ENCODE results near the gene GID8.
"Not testable (repeated sequence)": the region's sequence is repeated elsewhere in the genome, so short reads cannot be mapped to it uniquely, and the experiment has no call there.

The GID8 gene

DNA sequence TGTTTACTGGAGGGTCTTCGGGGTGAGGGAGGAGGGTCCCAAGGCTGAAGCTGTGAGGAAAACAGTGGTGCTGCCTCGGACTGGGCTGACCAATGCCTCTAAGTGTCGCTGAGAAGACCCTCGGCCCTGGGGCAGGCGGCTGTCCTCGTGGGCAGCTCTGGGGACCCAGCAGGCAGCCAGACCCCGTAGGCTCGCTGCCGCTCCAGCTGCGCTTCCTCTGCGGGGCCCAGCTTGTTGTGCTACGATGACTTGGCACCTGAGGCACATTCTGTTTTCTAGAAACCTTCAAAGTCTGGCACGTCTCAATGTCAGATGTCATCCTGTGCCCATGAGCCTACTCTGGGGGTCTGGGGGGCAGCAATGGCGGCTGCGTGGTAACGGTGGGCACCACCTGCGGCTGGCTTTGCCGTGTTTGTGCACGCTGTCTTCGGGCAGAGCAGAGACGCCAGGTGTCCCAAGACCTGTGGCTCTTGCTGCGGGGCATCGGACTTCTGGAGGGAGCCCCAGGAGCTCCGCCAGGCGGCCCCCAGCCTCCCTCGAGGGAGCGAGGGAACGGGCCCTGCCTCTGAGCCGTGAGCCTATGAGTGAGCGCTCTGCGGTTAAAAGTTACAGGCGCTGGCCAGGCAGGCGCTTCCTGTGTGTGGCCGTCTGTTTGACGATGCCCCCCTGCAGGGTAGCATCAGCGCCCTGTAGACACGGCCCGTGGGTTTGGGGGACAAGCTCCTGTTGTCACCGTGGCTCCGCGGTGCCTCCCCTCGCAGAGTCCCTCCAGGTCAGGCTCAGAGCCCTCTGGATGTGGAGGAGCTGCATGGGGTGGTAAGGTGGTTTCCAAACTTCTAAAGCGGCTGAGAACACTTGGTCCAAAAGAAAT lies 21.4 kb downstream of the GID8 start:
- no peak overlapping the region for H3K4me2 ChIP-seq (ENCODE audit: low read depth, low read length, poor library complexity, severe bottlenecking)
- no peak for TF ChIP-seq CTCF (IDR thresholded peaks at IDR 0.05; ENCODE audit: insufficient read depth, low read length, poor library complexity, severe bottlenecking)
- no peak for TF ChIP-seq EZH2phosphoT487 (conservative IDR thresholded peaks at IDR 0.05; ENCODE audit: low read length)
- no peak overlapping the region for H3K9ac ChIP-seq (ENCODE audit: low read length)
- peaks cover 5% of the 10 kb centered on the region for H3F3A ChIP-seq (ENCODE audit: insufficient read depth)
- no peaks in the 10 kb centered on the region for H3K27me3 ChIP-seq (ENCODE audit: low read length)
- no peaks in the 10 kb centered on the region for H3K36me3 ChIP-seq (ENCODE audit: low read length)
- no peaks in the 10 kb centered on the region for H3K9me3 ChIP-seq (ENCODE audit: insufficient read depth, low read length)
- H2AFZ ChIP-seq (ENCODE audit: low read depth, low read length, severe bottlenecking): no peak overlapping the region
- H4K20me1 ChIP-seq (ENCODE audit: low read depth, low read length): no peaks in the 10 kb centered on the region
- no peak overlapping the region for H3K4me3 ChIP-seq (ENCODE audit: insufficient read depth, low read length, poor library complexity, severe bottlenecking)
- no peaks in the 10 kb centered on the region for H3K9me2 ChIP-seq (replicated peaks; ENCODE audit: insufficient read depth, low read length)
- no peak overlapping the region for H3K27ac ChIP-seq (ENCODE audit: low read depth, low read length)
- H3K79me2 ChIP-seq (ENCODE audit: insufficient read depth, low read length): peaks cover 16% of the 10 kb centered on the region; the same call in 1 of the 2 replicates

- Histone ChIP-seq H3K9ac (ENCODE audit: low read length) (no peak overlapping the region), H3K9me2 (replicated peaks; ENCODE audit: insufficient read depth, low read length) (no peaks in the 10 kb centered on the region), H3K9me3 (ENCODE audit: insufficient read depth, low read length) (no peaks in the 10 kb centered on the region), H3K36me3 (ENCODE audit: low read length) (no peaks in the 10 kb centered on the region), H3K79me2 (ENCODE audit: insufficient read depth, low read length) (peaks cover 9% of the 10 kb centered on the region; the same call in 1 of the 2 replicates), H2AFZ (ENCODE audit: low read depth, low read length, severe bottlenecking) (no peak overlapping the region), H3K4me2 (ENCODE audit: low read depth, low read length, poor library complexity, severe bottlenecking) (no peak overlapping the region), H3K4me3 (ENCODE audit: insufficient read depth, low read length, poor library complexity, severe bottlenecking) (no peak overlapping the region), H3K27me3 (ENCODE audit: low read length) (no peaks in the 10 kb centered on the region), H4K20me1 (ENCODE audit: low read depth, low read length) (no peaks in the 10 kb centered on the region), H3K27ac (ENCODE audit: low read depth, low read length) (no peak overlapping the region), H3F3A (ENCODE audit: insufficient read depth) (no peaks in the 10 kb centered on the region)
- TF ChIP-seq CTCF (IDR thresholded peaks at IDR 0.05; ENCODE audit: insufficient read depth, low read length, poor library complexity, severe bottlenecking) (no peak), EZH2phosphoT487 (conservative IDR thresholded peaks at IDR 0.05; ENCODE audit: low read length) (no peak)
Observed at GRCh38 chr20:62959998-62960436, 22.1 kb downstream of the GID8 start.

- H3K36me3 ChIP-seq (ENCODE audit: low read length); H3K4me3 ChIP-seq (ENCODE audit: insufficient read depth, low read length, poor library complexity, severe bottlenecking); H3F3A ChIP-seq (ENCODE audit: insufficient read depth); H3K9ac ChIP-seq (ENCODE audit: low read length); H3K9me3 ChIP-seq (ENCODE audit: insufficient read depth, low read length); H3K27ac ChIP-seq (ENCODE audit: low read depth, low read length); H3K27me3 ChIP-seq (ENCODE audit: low read length); H4K20me1 ChIP-seq (ENCODE audit: low read depth, low read length); H2AFZ ChIP-seq (ENCODE audit: low read depth, low read length, severe bottlenecking); H3K4me2 ChIP-seq (ENCODE audit: low read depth, low read length, poor library complexity, severe bottlenecking); H3K9me2 ChIP-seq (replicated peaks; ENCODE audit: insufficient read depth, low read length); H3K79me2 ChIP-seq (ENCODE audit: insufficient read depth, low read length): not testable (repeated sequence)
Observed at GRCh38 chr20:62960446-62961309, 22.7 kb downstream of the GID8 start.

Data from SU-DHL-6 (cell line).